Right lobe of liver (tissue), 4 donors: Measurements from ENCODE around the gene MAPK1.

Source experiments
- POLR2A ChIP-seq: fragments of 450-650 bp; IDR thresholded peaks from one replicate; pipeline ENCODE4 v1.6.1; 2017; ENCODE audit warnings: antibody characterized with exemption, mild to moderate bottlenecking
- TF ChIP-seq, protein P1 (sequence below), 4 donors: fragments of 200-600 bp in 3 of 4; fragments of 450-650 bp in 1 of 4; IDR thresholded peaks; one replicate each; pipeline versions ENCODE4 v1.5.1 to v1.8.0; 2016 to 2022; ENCODE audit warnings: antibody characterized with exemption in 4 of 4, mild to moderate bottlenecking in 2 of 4
- donor health status: DM: no; HTN: no; CAD: no.
- donor health status: DM: no; HTN: no; CAD: no.
- donor health status: DM: no; HTN: yes; CAD: no.

DNA sequence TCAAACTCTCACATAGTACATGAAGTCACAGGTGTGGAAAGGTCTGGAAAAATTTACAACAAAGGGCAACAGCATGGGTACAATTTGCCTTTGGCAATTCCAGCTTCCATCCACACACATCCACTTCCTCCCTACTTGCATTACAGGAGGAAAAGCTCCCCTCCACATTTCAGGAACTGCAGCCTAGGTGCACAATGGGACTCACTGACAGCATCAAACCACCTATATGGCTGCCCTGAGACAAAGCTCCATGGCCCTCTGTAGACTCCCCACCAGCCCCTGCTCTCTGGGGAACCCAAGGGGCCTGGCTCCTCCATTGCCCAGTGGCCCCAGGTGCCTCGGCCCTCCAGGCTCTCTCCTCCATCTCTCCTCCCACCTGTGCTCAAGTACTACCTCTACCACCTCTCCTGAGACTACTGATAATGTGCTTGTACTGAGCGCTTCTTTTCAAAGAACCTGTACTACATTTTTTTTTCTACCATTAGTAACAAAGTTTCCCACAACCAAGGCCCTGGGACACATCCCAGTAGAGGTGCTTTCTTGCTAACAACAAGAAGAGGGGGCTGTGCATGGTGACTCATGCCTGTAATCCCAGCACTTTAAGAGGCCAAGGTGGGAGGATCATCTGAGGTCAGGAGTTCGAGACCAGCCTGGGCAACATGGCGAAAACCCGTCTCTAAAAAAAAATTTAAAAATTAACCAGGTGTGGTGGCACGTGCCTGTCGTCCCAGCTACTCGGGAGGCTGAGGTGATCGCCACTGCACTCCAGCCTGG lies 136.7 kb downstream of the MAPK1 start:
- TF ChIP-seq, protein P1, sequence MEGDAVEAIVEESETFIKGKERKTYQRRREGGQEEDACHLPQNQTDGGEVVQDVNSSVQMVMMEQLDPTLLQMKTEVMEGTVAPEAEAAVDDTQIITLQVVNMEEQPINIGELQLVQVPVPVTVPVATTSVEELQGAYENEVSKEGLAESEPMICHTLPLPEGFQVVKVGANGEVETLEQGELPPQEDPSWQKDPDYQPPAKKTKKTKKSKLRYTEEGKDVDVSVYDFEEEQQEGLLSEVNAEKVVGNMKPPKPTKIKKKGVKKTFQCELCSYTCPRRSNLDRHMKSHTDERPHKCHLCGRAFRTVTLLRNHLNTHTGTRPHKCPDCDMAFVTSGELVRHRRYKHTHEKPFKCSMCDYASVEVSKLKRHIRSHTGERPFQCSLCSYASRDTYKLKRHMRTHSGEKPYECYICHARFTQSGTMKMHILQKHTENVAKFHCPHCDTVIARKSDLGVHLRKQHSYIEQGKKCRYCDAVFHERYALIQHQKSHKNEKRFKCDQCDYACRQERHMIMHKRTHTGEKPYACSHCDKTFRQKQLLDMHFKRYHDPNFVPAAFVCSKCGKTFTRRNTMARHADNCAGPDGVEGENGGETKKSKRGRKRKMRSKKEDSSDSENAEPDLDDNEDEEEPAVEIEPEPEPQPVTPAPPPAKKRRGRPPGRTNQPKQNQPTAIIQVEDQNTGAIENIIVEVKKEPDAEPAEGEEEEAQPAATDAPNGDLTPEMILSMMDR (IDR thresholded peaks at IDR 0.05): no peak
- no peak for TF ChIP-seq POLR2A
